Erythroblast (primary cell): ENCODE measurements around the gene SUGP2.
"Not testable (repeated sequence)": the region's sequence is repeated elsewhere in the genome, so short reads cannot be mapped to it uniquely, and the experiment has no call there.

ENCODE experiments used
- GATA1 ChIP-seq: IDR thresholded peaks from 2 replicates; pipeline ENCODE4 v1.6.1; 2011; ENCODE audit warnings: low read depth, mild to moderate bottlenecking, control low read depth, low read length, moderate library complexity
- POLR2A ChIP-seq: IDR thresholded peaks from 2 replicates; pipeline ENCODE4 v1.6.1; 2011; ENCODE audit warnings: mild to moderate bottlenecking, low read length

- not testable (repeated sequence) for TF ChIP-seq POLR2A, GATA1
Measured at GRCh38 chr19:18952364-18953003, 80.8 kb downstream of the SUGP2 start.
